GM12878 (cell line): ENCODE results near the gene HDGF. TPM values are rescaled to one million over a fixed set of nuclear protein-coding genes. Genes with fewer than 3 reads are reported as not detected.

Experiments used
- ATAC-seq: fragments of 200-7000 bp; cut with Tn5 transposase; 3 replicates; pipeline ENCODE4 v1.9.1; 2020; ENCODE audit warnings: mild to moderate bottlenecking, moderate library complexity
- BruUV-seq: library from RNA; stranded (reverse); fragments of 400-500 nt; replicated peaks from 2 replicates; lab custom pipeline; 2021; lab: Mats Ljungman, UMichigan
- CTCF ChIA-PET: fragments of 300-600 bp; sonication (Branson Sonifier 250); formaldehyde crosslinking; extraction: SDS; loops from one replicate; lab custom pipeline; 2021; ENCODE audit warnings: inconsistent platforms; lab: Yijun Ruan, JAX
- POLR2A ChIA-PET: fragments of 350-600 bp; formaldehyde crosslinking; extraction: SDS; loops from one replicate; lab custom pipeline; 2021; ENCODE audit warnings: inconsistent platforms; lab: Charles Lee
- RAD21 ChIA-PET: fragments of 300-600 bp; sonication (Branson Sonifier 250); formaldehyde crosslinking; loops from one replicate; lab custom pipeline; 2023; ENCODE audit warnings: antibody characterized with exemption; ENCODE audit not compliant: unreplicated experiment; lab: Charles Lee
- SMC1A ChIA-PET: fragments of 300-600 bp; sonication (Branson Sonifier 250); formaldehyde crosslinking; loops from one replicate; lab custom pipeline; 2023; ENCODE audit not compliant: unreplicated experiment, uncharacterized antibody; lab: Charles Lee
- DNase-seq: peaks from one replicate; pipeline ENCODE4 v3.0.0-alpha.2; 2011; ENCODE audit warnings: low read depth, low spot score
- FAIRE-seq: peaks from 3 replicates; lab custom pipeline; 2011; peaks lifted over from hg19 to GRCh38; lab: Jason Lieb, UNC
- H2AFZ ChIP-seq: 2 replicates; pipeline ENCODE4 v1.6.0; 2011; ENCODE audit warnings: low read depth, low read length, control low read depth; ENCODE audit not compliant: control insufficient read depth
- H3K27ac ChIP-seq: 2 replicates; pipeline ENCODE4 v1.5.1; 2011; ENCODE audit warnings: control low read depth; ENCODE audit not compliant: control insufficient read depth, insufficient read depth
- H3K27me3 ChIP-seq, 2 experiments: replicated peaks in 1 of 2; 2 replicates each; pipeline versions ENCODE4 v1.6.0 to v1.6.1; 2011; ENCODE audit warnings: low read length in 1 of 2; ENCODE audit not compliant: control insufficient read depth in 2 of 2, insufficient read depth in 2 of 2
- H3K36me3 ChIP-seq, 2 experiments: 2 replicates each; pipeline ENCODE4 v1.5.1; 2011; ENCODE audit warnings: low read length in 1 of 2; ENCODE audit not compliant: control insufficient read depth in 2 of 2, insufficient read depth in 2 of 2
- H3K4me1 ChIP-seq: 2 replicates; pipeline ENCODE4 v1.6.1; 2011; ENCODE audit warnings: mild to moderate bottlenecking, low read length, moderate library complexity, mixed read lengths; ENCODE audit not compliant: control insufficient read depth, insufficient read depth
- H3K4me2 ChIP-seq: 2 replicates; pipeline ENCODE4 v1.6.0; 2011; ENCODE audit warnings: control low read depth; ENCODE audit not compliant: control insufficient read depth, insufficient read depth
- H3K4me3 ChIP-seq: fragments of 200-600 bp; sonication (generic); 2 replicates; pipeline ENCODE4 v1.5.1; 2016
- H3K79me2 ChIP-seq: 2 replicates; pipeline ENCODE4 v1.6.0; 2011; ENCODE audit warnings: low read length; ENCODE audit not compliant: control insufficient read depth, insufficient read depth
- H3K9ac ChIP-seq: 2 replicates; pipeline ENCODE4 v1.8.0; 2011; ENCODE audit warnings: low read length, control low read depth, mixed read lengths; ENCODE audit not compliant: control insufficient read depth, insufficient read depth
- H3K9me3 ChIP-seq: replicated peaks from 3 replicates; pipeline ENCODE4 v1.5.1; 2011; ENCODE audit warnings: mild to moderate bottlenecking, low read length; ENCODE audit not compliant: control insufficient read depth, insufficient read depth
- H4K20me1 ChIP-seq: 2 replicates; pipeline ENCODE4 v1.6.0; 2011; ENCODE audit not compliant: control insufficient read depth, insufficient read depth
- ATF2 ChIP-seq: IDR thresholded peaks from 2 replicates; pipeline ENCODE4 v1.6.1; 2012; ENCODE audit warnings: low read length, inconsistent platforms
- CREM ChIP-seq: IDR thresholded peaks from 2 replicates; pipeline ENCODE4 v1.6.1; 2014; ENCODE audit warnings: antibody characterized with exemption, low read depth
- EGR1 ChIP-seq, 2 experiments: IDR thresholded peaks; 1 replicate in 1 of 2; 2 replicates in 1 of 2; pipeline ENCODE4 v1.6.1; 2011 to 2012; ENCODE audit warnings: low read depth in 2 of 2, low read length in 2 of 2, borderline replicate concordance in 1 of 2, mild to moderate bottlenecking in 1 of 2, moderate library complexity in 1 of 2
- FOS ChIP-seq: IDR thresholded peaks from 3 replicates; pipeline ENCODE4 v1.6.1; 2011; ENCODE audit warnings: borderline replicate concordance; ENCODE audit not compliant: insufficient read length; ENCODE audit errors: extremely low read depth
- HDAC6 ChIP-seq: fragments of 200-600 bp; sonication (generic); IDR thresholded peaks from one replicate; pipeline ENCODE4 v1.8.0; 2017; ENCODE audit warnings: antibody characterized with exemption; ENCODE audit not compliant: unreplicated experiment
- IRF5 ChIP-seq: fragments of 450-650 bp; IDR thresholded peaks from 2 replicates; pipeline ENCODE4 v1.6.1; 2017; ENCODE audit warnings: borderline replicate concordance
- JUND ChIP-seq: IDR thresholded peaks from 2 replicates; pipeline ENCODE4 v1.6.1; 2012; ENCODE audit warnings: low read depth, mild to moderate bottlenecking, low read length, improper control_type of control experiment, moderate library complexity
- KAT2A ChIP-seq: conservative IDR thresholded peaks from 2 replicates; pipeline ENCODE4 v1.6.1; 2011; ENCODE audit warnings: low read depth, low read length; ENCODE audit not compliant: control insufficient read depth
- LARP7 ChIP-seq: fragments of 450-650 bp; IDR thresholded peaks from 2 replicates; pipeline ENCODE4 v1.6.1; 2017; ENCODE audit warnings: mild to moderate bottlenecking
- MTA3 ChIP-seq: IDR thresholded peaks from 2 replicates; pipeline ENCODE4 v1.6.1; 2012; ENCODE audit warnings: low read length, inconsistent platforms, borderline replicate concordance
- NKRF ChIP-seq: fragments of 450-650 bp; conservative IDR thresholded peaks from 2 replicates; pipeline ENCODE4 v1.6.1; 2017; ENCODE audit warnings: mild to moderate bottlenecking, moderate library complexity
- PAX5 ChIP-seq: IDR thresholded peaks from 2 replicates; pipeline ENCODE4 v1.6.1; 2011; ENCODE audit warnings: low read depth, low read length, borderline replicate concordance
- POLR2AphosphoS2 ChIP-seq: IDR thresholded peaks from 2 replicates; pipeline ENCODE4 v1.6.1; 2011; ENCODE audit warnings: low read depth, mild to moderate bottlenecking, low read length, improper control_type of control experiment, moderate library complexity
- REST ChIP-seq: IDR thresholded peaks from 2 replicates; pipeline ENCODE4 v1.6.1; 2012; ENCODE audit warnings: mild to moderate bottlenecking, low read depth, low read length
- SIN3A ChIP-seq: IDR thresholded peaks from 2 replicates; pipeline ENCODE4 v1.6.1; 2012; ENCODE audit warnings: low read depth, low read length, improper control_type of control experiment
- SMAD1 ChIP-seq: fragments of 450-650 bp; IDR thresholded peaks from 2 replicates; pipeline ENCODE4 v1.6.1; 2018; ENCODE audit warnings: mild to moderate bottlenecking, low read depth; ENCODE audit not compliant: partially characterized antibody
- TCF7 ChIP-seq: IDR thresholded peaks from 2 replicates; pipeline ENCODE4 v1.6.1; 2014; ENCODE audit warnings: antibody characterized with exemption, borderline replicate concordance
- WGBS: methylation state at CpG from one replicate; pipeline ENCODE4 v1.1.6; 2016; ENCODE audit warnings: low lambda C conversion rate; ENCODE audit not compliant: insufficient replicate concordance, insufficient coverage; ENCODE audit errors: missing lambda C conversion rate; 5-methylcytosine and 5-hydroxymethylcytosine counted together
- in situ Hi-C: fragments of 300-500 bp; cut with MboI; formaldehyde crosslinking; loops from 9 replicates; pipeline ENCODE4 v1.14.3; 2018; ENCODE audit warnings: mixed read lengths
- intact Hi-C: fragments of 100-400 bp; cut with micrococcal nuclease; formaldehyde crosslinking; loops from one replicate; pipeline ENCODE4 v1.14.2; 2022; ENCODE audit not compliant: unreplicated experiment
- polyA plus RNA-seq, 11 experiments: library from polyadenylated mRNA; depleted of rRNA in 4 of 11; unstranded in 6 of 11; stranded (reverse) in 5 of 11; fragments of >200 nt; fragmentation: Nextera tagmentation in 4 of 11; fragmentation: Illumina TruSeq in 1 of 11; extraction: Ambion mirVana in 4 of 11; extraction: Trizol in 1 of 11; gene quantifications; 1 replicate in 1 of 11; 2 replicates in 10 of 11; pipeline versions ENCODE4 v1.2.1 to v1.2.3, GENCODE V29; 2011 to 2016; ENCODE audit warnings: inconsistent platforms in 2 of 11, missing spikeins in 2 of 11, low read depth in 1 of 11
- total RNA-seq, 4 experiments: library from RNA; depleted of rRNA in 3 of 4; stranded (reverse); fragments of >200 nt in 3 of 4; fragmentation: Illumina TruSeq in 1 of 4; extraction: Trizol in 1 of 4; gene quantifications; 2 replicates each; pipeline versions ENCODE4 v1.2.1 to v1.2.3, GENCODE V29; 2013 to 2021

The HDGF gene
- total and polyA plus RNA-seq, 10 of the 15 experiments (the other 5 are each of a cell fraction or from before 2014, with no cell fraction given), result 28.3 to 372 (median 209) TPM

GRCh38 chr1:156703741-156704140 lies 47.7 kb downstream of the HDGF start:
- no TSS peak for BruUV-seq
- in situ Hi-C loops, result no loop called here
- no peak overlapping the region for H3K9ac ChIP-seq
- H3K36me3 ChIP-seq, result no peaks in the 10 kb centered on the region
- ChIA-PET SMC1A (interaction anchor here (1.0 to 1.1 kb wide), 3 partner anchors 14 to 18 kb away, joined by 3 to 6 read pairs (median 3); no protein-coding TSS in a partner anchor), CTCF (interaction anchor here (1.4 to 9.5 kb wide), 4 partner anchors 9 to 43 kb away, joined by 3 to 157 read pairs (median 8); no protein-coding TSS in a partner anchor), RAD21 (interaction anchor here (1.4 to 1.7 kb wide), 2 partner anchors 14 to 22 kb away, joined by 3 to 5 read pairs; no protein-coding TSS in a partner anchor), POLR2A (interaction anchor here (0.5 to 0.6 kb wide), 2 partner anchors 10 to 122 kb away, joined by 3 to 4 read pairs; no protein-coding TSS in a partner anchor)
- H3K4me1 ChIP-seq, result peaks cover 6% of the 10 kb centered on the region
- no peaks in the 10 kb centered on the region for H3K9me3 ChIP-seq
- no peak overlapping the region for H3K4me2 ChIP-seq
- intact Hi-C loops, result no loop called here
- TF ChIP-seq SIN3A (no peak), SMAD1 (no peak), ATF2 (no peak), LARP7 (no peak), JUND (no peak), PAX5 (no peak), IRF5 (no peak), FOS (no peak), REST (no peak), KAT2A (no peak), EGR1 (IDR thresholded peaks at IDR 0.05; ENCODE audit: borderline replicate concordance in 1 of 2, low read depth in 2 of 2, low read length in 2 of 2) (no peak), NKRF (no peak), HDAC6 (no peak), POLR2AphosphoS2 (no peak), TCF7 (no peak), CREM (no peak), MTA3 (no peak)
- DNase-seq, result no peak
- H3K27ac ChIP-seq, result no peak overlapping the region
- no peaks in the 10 kb centered on the region for H3K79me2 ChIP-seq
- no peak overlapping the region for H3K4me3 ChIP-seq
- no peak overlapping the region for H2AFZ ChIP-seq
- H3K27me3 ChIP-seq, result peaks cover 10 to 15% of the 10 kb centered on the region in 2 experiments
- 23% methylated on average over 4 of the region's 4 CpGs for WGBS
- H4K20me1 ChIP-seq, result no peaks in the 10 kb centered on the region; the same call in 1 of the 2 replicates
- FAIRE-seq, result no peak
- ATAC-seq, result no peak
